PC-9 (cell line): ENCODE data around the gene PGRMC1.
"Not testable (repeated sequence)": the region's sequence is repeated elsewhere in the genome, so short reads cannot be mapped to it uniquely, and the experiment has no call there.

ENCODE experiments used
- EZH2 ChIP-seq: fragments of 200-600 bp; sonication (generic); IDR thresholded peaks from 2 replicates; pipeline ENCODE4 v1.8.0; 2017; ENCODE audit warnings: antibody characterized with exemption, low read depth
- TF ChIP-seq, protein P1 (sequence below): fragments of 200-600 bp; sonication (generic); conservative IDR thresholded peaks from 2 replicates; pipeline ENCODE4 v1.6.1; 2017; ENCODE audit warnings: mixed run types, antibody characterized with exemption, mild to moderate bottlenecking, moderate library complexity

DNA sequence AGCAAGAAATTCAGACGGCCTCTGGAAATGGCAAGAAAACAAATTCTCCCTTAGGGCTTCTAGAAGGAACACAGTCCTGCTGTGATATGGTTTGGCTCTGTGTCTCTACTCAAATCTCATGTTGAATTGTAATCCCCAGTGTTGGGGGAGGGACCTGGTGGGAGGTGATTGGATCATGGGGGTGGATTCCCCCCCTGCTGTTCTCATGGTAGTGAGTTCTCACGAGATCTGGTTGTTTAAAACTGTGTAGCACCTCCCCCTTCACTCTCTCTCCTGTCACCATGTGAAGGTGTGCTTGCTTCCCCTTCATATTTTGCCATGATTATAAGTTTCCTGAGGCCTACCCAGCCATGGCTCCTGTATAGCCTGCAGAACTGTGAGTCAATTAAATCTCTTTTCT, 55.2 kb downstream of the PGRMC1 start:
- TF ChIP-seq, protein P1, sequence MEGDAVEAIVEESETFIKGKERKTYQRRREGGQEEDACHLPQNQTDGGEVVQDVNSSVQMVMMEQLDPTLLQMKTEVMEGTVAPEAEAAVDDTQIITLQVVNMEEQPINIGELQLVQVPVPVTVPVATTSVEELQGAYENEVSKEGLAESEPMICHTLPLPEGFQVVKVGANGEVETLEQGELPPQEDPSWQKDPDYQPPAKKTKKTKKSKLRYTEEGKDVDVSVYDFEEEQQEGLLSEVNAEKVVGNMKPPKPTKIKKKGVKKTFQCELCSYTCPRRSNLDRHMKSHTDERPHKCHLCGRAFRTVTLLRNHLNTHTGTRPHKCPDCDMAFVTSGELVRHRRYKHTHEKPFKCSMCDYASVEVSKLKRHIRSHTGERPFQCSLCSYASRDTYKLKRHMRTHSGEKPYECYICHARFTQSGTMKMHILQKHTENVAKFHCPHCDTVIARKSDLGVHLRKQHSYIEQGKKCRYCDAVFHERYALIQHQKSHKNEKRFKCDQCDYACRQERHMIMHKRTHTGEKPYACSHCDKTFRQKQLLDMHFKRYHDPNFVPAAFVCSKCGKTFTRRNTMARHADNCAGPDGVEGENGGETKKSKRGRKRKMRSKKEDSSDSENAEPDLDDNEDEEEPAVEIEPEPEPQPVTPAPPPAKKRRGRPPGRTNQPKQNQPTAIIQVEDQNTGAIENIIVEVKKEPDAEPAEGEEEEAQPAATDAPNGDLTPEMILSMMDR, result not testable (repeated sequence)
- not testable (repeated sequence) for TF ChIP-seq EZH2
